ENCODE data around the gene HDHD2. TPM values are rescaled to one million over a fixed set of nuclear protein-coding genes. Genes with fewer than 3 reads are reported as not detected.
A peak's percentile ranks its signal among the peaks of the same experiment; 100 is the strongest.

Gene HDHD2
- total RNA-seq, 2 donors from 2014 or later, result 37.6 to 40.6 TPM

- intact Hi-C loops (cut with DNase I), result no loop called here
- DNase-seq, result no peak
- ATAC-seq, result peak; percentile 21 to 28
Measured at GRCh38 chr18:47150824-47151366, 595 bp upstream of the HDHD2 start.

- DNase-seq, result no peak
- intact Hi-C loops (cut with DNase I), result no loop called here
- peak in 1 of 2 donors; percentile 2 for ATAC-seq
Measured at GRCh38 chr18:47149457-47150028, 757 bp downstream of the HDHD2 start.

- intact Hi-C loops (cut with DNase I), result no loop called here
- no peak for ATAC-seq
Measured at GRCh38 chr18:47146206-47146605, 4.1 kb downstream of the HDHD2 start.

GRCh38 chr18:47143899-47144485 is 6.3 kb downstream of the HDHD2 start:
- intact Hi-C loops (cut with DNase I), result no loop called here
- DNase-seq (no peak), ATAC-seq (peak in 1 of 2 donors; percentile 38)

More at GRCh38 chr18:47146206-47146605, 4.1 kb downstream of the HDHD2 start:
- no peak for DNase-seq

GRCh38 chr18:47143153-47143552 is 7.1 kb downstream of the HDHD2 start:
- ATAC-seq, result no peak
- intact Hi-C loops (cut with DNase I), result no loop called here
- no peak for DNase-seq

GRCh38 chr18:47141289-47141688 is 9.0 kb downstream of the HDHD2 start:
- ATAC-seq, result no peak
- no peak for DNase-seq
- intact Hi-C loops (cut with DNase I), result no loop called here

- intact Hi-C loops (cut with DNase I), result no loop called here
- ATAC-seq, result no peak
Measured at GRCh38 chr18:47121146-47121545, 29.2 kb downstream of the HDHD2 start.

GRCh38 chr18:47120428-47120827 is 29.9 kb downstream of the HDHD2 start:
- intact Hi-C loops (cut with DNase I), result no loop called here
- DNase-seq (no peak), ATAC-seq (no peak)

More at GRCh38 chr18:47121146-47121545, 29.2 kb downstream of the HDHD2 start:
- DNase-seq, result no peak

- intact Hi-C loops (cut with DNase I), result no loop called here
- DNase-seq (no peak), ATAC-seq (no peak)
Measured at GRCh38 chr18:47118981-47119380, 31.3 kb downstream of the HDHD2 start.

GRCh38 chr18:47115205-47115604 is 35.1 kb downstream of the HDHD2 start:
- no peak for ATAC-seq

GRCh38 chr18:47113796-47114540 is 36.3 kb downstream of the HDHD2 start:
- ATAC-seq, result no peak
- intact Hi-C loops (cut with DNase I), result no loop called here
- no peak for DNase-seq

More at GRCh38 chr18:47115205-47115604, 35.1 kb downstream of the HDHD2 start:
- intact Hi-C loops (cut with DNase I), result no loop called here
- DNase-seq, result no peak

GRCh38 chr18:47110492-47111274 is 39.6 kb downstream of the HDHD2 start:
- ATAC-seq (no peak), DNase-seq (no peak)
- intact Hi-C loops (cut with DNase I), result no loop called here

- ATAC-seq, result no peak
Measured at GRCh38 chr18:47109720-47110119, 40.6 kb downstream of the HDHD2 start.

GRCh38 chr18:47108998-47109405 is 41.3 kb downstream of the HDHD2 start:
- intact Hi-C loops (cut with DNase I), result no loop called here
- DNase-seq (no peak), ATAC-seq (no peak)

More at GRCh38 chr18:47109720-47110119, 40.6 kb downstream of the HDHD2 start:
- no peak for DNase-seq
- intact Hi-C loops (cut with DNase I), result no loop called here

- intact Hi-C loops (cut with DNase I), result no loop called here
- ATAC-seq, result no peak
- DNase-seq, result no peak
Measured at GRCh38 chr18:47108373-47108772, 41.9 kb downstream of the HDHD2 start.

- intact Hi-C loops (cut with DNase I), result loop anchor here (2.0 to 5.0 kb wide), 3 partner anchors 104 to 652 kb away; no protein-coding TSS in a partner anchor
- ATAC-seq, result peak; percentile 79 to 82
- peak; percentile 51 for DNase-seq
Measured at GRCh38 chr18:47100212-47100831, 50.0 kb downstream of the HDHD2 start.

GRCh38 chr18:47095810-47096209 is 54.5 kb downstream of the HDHD2 start:
- ATAC-seq (no peak), DNase-seq (no peak)
- intact Hi-C loops (cut with DNase I), result no loop called here

GRCh38 chr18:47087676-47088075 is 62.6 kb downstream of the HDHD2 start:
- intact Hi-C loops (cut with DNase I), result no loop called here
- DNase-seq, result no peak
- no peak for ATAC-seq

- intact Hi-C loops (cut with DNase I), result no loop called here
- ATAC-seq, result no peak
- DNase-seq, result no peak
Measured at GRCh38 chr18:47081578-47081977, 68.7 kb downstream of the HDHD2 start.
